H1 (cell line): ENCODE data around the gene TBX21. TPM values are rescaled to one million over a fixed set of nuclear protein-coding genes. Genes with fewer than 3 reads are reported as not detected.
A peak's percentile ranks its signal among the peaks of the same experiment; 100 is the strongest.

Experiments used
- CTCF ChIA-PET: fragments of 300-600 bp; sonication (Branson Sonifier 250); formaldehyde crosslinking; loops from one replicate; lab custom pipeline; 2021; ENCODE audit not compliant: partially characterized antibody; lab: Charles Lee
- POLR2A ChIA-PET: fragments of 300-600 bp; sonication (Branson Sonifier 250); formaldehyde crosslinking; loops from one replicate; lab custom pipeline; 2021; ENCODE audit warnings: inconsistent platforms; ENCODE audit not compliant: partially characterized antibody; lab: Charles Lee
- DNase-seq, 2 experiments: peaks; one replicate each; pipeline versions ENCODE4 v3.0.0 to v3.0.0-alpha.2; 2010 to 2022; ENCODE audit warnings: low spot score in 2 of 2, low read depth in 1 of 2, mixed read lengths in 1 of 2
- FAIRE-seq: peaks from 2 replicates; lab custom pipeline; 2011; peaks lifted over from hg19 to GRCh38; lab: Jason Lieb, UNC
- H2AFZ ChIP-seq: 2 replicates; pipeline ENCODE4 v1.8.1; 2012; ENCODE audit warnings: low read length, inconsistent platforms
- H2AK5ac ChIP-seq: 2 replicates; pipeline ENCODE4 v1.6.1; 2013; ENCODE audit warnings: low read depth, low read length
- H2BK120ac ChIP-seq: replicated peaks from 2 replicates; pipeline ENCODE3; 2013; ENCODE audit warnings: low read depth, low read length, inconsistent platforms
- H2BK12ac ChIP-seq: 2 replicates; pipeline ENCODE4 v1.6.1; 2013; ENCODE audit warnings: low read depth, low read length
- H2BK15ac ChIP-seq: 2 replicates; pipeline ENCODE4 v1.6.1; 2013; ENCODE audit warnings: low read length
- H2BK20ac ChIP-seq: 2 replicates; pipeline ENCODE4 v1.6.1; 2013; ENCODE audit warnings: low read length
- H2BK5ac ChIP-seq: 2 replicates; pipeline ENCODE4 v1.6.1; 2013; ENCODE audit warnings: low read depth, low read length
- H3K14ac ChIP-seq: 2 replicates; pipeline ENCODE4 v1.6.1; 2013; ENCODE audit warnings: inconsistent platforms; ENCODE audit not compliant: insufficient read length
- H3K18ac ChIP-seq: 2 replicates; pipeline ENCODE4 v1.6.1; 2013; ENCODE audit warnings: low read length; ENCODE audit errors: extremely low read depth
- H3K23ac ChIP-seq: 2 replicates; pipeline ENCODE4 v1.6.1; 2013; ENCODE audit warnings: inconsistent platforms; ENCODE audit not compliant: insufficient read length
- H3K23me2 ChIP-seq: 2 replicates; pipeline ENCODE4 v1.6.1; 2013; ENCODE audit warnings: low read depth, low read length
- H3K27ac ChIP-seq: 2 replicates; pipeline ENCODE4 v1.6.1; 2011; ENCODE audit warnings: low read depth, low read length, inconsistent platforms
- H3K27me3 ChIP-seq, 4 experiments: replicated peaks in 1 of 4; 1 replicate in 1 of 4; 2 replicates in 3 of 4; pipeline versions ENCODE4 v1.6.1 to v1.8.1; 2011 to 2013; ENCODE audit warnings: low read length in 3 of 4, mild to moderate bottlenecking in 3 of 4, inconsistent platforms in 2 of 4, mixed read lengths in 2 of 4, moderate library complexity in 1 of 4; ENCODE audit not compliant: control insufficient read depth in 3 of 4, insufficient read depth in 3 of 4; ENCODE audit errors: extremely low read depth in 1 of 4
- H3K36me3 ChIP-seq, 4 experiments: 2 replicates each; pipeline versions ENCODE4 v1.6.1 to v1.8.1; 2011 to 2013; ENCODE audit warnings: mild to moderate bottlenecking in 4 of 4, low read length in 3 of 4, moderate library complexity in 2 of 4, control low read depth in 1 of 4, inconsistent platforms in 1 of 4; ENCODE audit not compliant: insufficient read depth in 4 of 4, control insufficient read depth in 2 of 4
- H3K4ac ChIP-seq: replicated peaks from 2 replicates; pipeline ENCODE3; 2013; ENCODE audit warnings: low read length, low read depth, mixed read lengths, inconsistent platforms; ENCODE audit not compliant: insufficient read length
- H3K4me1 ChIP-seq, 4 experiments: replicated peaks in 1 of 4; 1 replicate in 1 of 4; 2 replicates in 3 of 4; pipeline versions ENCODE4 v1.6.1 to v1.8.1; 2011 to 2013; ENCODE audit warnings: low read length in 3 of 4, inconsistent platforms in 2 of 4, mixed read lengths in 1 of 4; ENCODE audit not compliant: insufficient read depth in 4 of 4, control insufficient read depth in 3 of 4
- H3K4me2 ChIP-seq, 2 experiments: 2 replicates each; pipeline versions ENCODE4 v1.6.1 to v1.8.1; 2011 to 2013; ENCODE audit warnings: low read depth in 2 of 2, low read length in 2 of 2, control low read depth in 1 of 2, inconsistent platforms in 1 of 2, mild to moderate bottlenecking in 1 of 2; ENCODE audit not compliant: insufficient read depth in 1 of 2
- H3K4me3 ChIP-seq, 4 experiments: fragments of 200-600, 300-600 bp in 1 of 4; sonication (generic), shearing (Covaris generic), sonication (Bioruptor Twin) in 1 of 4; 2 replicates each; pipeline versions ENCODE4 v1.5.1 to v1.8.1; 2011 to 2016; ENCODE audit warnings: low read length in 4 of 4, low read depth in 3 of 4, control low read depth in 2 of 4, inconsistent platforms in 2 of 4, mild to moderate bottlenecking in 2 of 4, mixed read lengths in 1 of 4, moderate library complexity in 1 of 4; ENCODE audit not compliant: insufficient read depth in 2 of 4; ENCODE audit errors: extremely low read depth in 1 of 4
- H3K56ac ChIP-seq: replicated peaks from 2 replicates; pipeline ENCODE3; 2013; ENCODE audit warnings: low read depth, mild to moderate bottlenecking, mixed read lengths, low read length, inconsistent platforms; ENCODE audit not compliant: insufficient read length
- H3K79me1 ChIP-seq: 2 replicates; pipeline ENCODE4 v1.6.1; 2013; ENCODE audit warnings: low read depth, low read length, control low read depth
- H3K79me2 ChIP-seq, 2 experiments: 2 replicates each; pipeline versions ENCODE4 v1.6.1 to v1.8.1; 2012 to 2013; ENCODE audit warnings: low read length in 2 of 2, mild to moderate bottlenecking in 2 of 2, inconsistent platforms in 1 of 2; ENCODE audit not compliant: insufficient read depth in 2 of 2, control insufficient read depth in 1 of 2
- H3K9ac ChIP-seq, 4 experiments: replicated peaks in 1 of 4; 1 replicate in 1 of 4; 2 replicates in 3 of 4; pipeline versions ENCODE4 v1.6.1 to v1.8.1; 2011 to 2013; ENCODE audit warnings: low read depth in 3 of 4, low read length in 3 of 4, control low read depth in 2 of 4, mild to moderate bottlenecking in 2 of 4, moderate library complexity in 2 of 4, inconsistent platforms in 1 of 4; ENCODE audit errors: extremely low read depth in 1 of 4
- H3K9me3 ChIP-seq, 2 experiments: 2 replicates each; pipeline versions ENCODE4 v1.6.1 to v1.8.1; 2012 to 2013; ENCODE audit warnings: mild to moderate bottlenecking in 2 of 2, moderate library complexity in 2 of 2, control low read depth in 1 of 2, inconsistent platforms in 1 of 2, low read depth in 1 of 2, low read length in 1 of 2, mixed read lengths in 1 of 2; ENCODE audit not compliant: insufficient read depth in 2 of 2
- H4K20me1 ChIP-seq, 2 experiments: replicated peaks in 1 of 2; 2 replicates each; pipeline versions ENCODE3 to v1.8.1; 2011 to 2013; ENCODE audit warnings: inconsistent platforms in 2 of 2, low read length in 2 of 2, mild to moderate bottlenecking in 1 of 2; ENCODE audit not compliant: insufficient read depth in 2 of 2, control insufficient read depth in 1 of 2
- H4K5ac ChIP-seq: 2 replicates; pipeline ENCODE4 v1.6.1; 2013; ENCODE audit warnings: low read length, low read depth, mixed read lengths, inconsistent platforms; ENCODE audit not compliant: insufficient read length
- H4K8ac ChIP-seq: 2 replicates; pipeline ENCODE4 v1.8.0; 2013; ENCODE audit warnings: mild to moderate bottlenecking, moderate library complexity, low read length, inconsistent platforms; ENCODE audit not compliant: insufficient read depth; ENCODE audit errors: extremely low read depth
- H4K91ac ChIP-seq: replicated peaks from 2 replicates; pipeline ENCODE3; 2013; ENCODE audit warnings: low read length, mixed read lengths, inconsistent platforms; ENCODE audit not compliant: insufficient read length
- EZH2 ChIP-seq: fragments of 200-600 bp; sonication (generic); IDR thresholded peaks from 2 replicates; pipeline ENCODE4 v1.7.1; 2012; ENCODE audit warnings: low read depth, mild to moderate bottlenecking, moderate library complexity, low read length, inconsistent platforms; ENCODE audit not compliant: severe bottlenecking
- FOSL1 ChIP-seq: IDR thresholded peaks from 2 replicates; pipeline ENCODE4 v1.6.1; 2011; ENCODE audit warnings: mild to moderate bottlenecking, low read depth, low read length, moderate library complexity; ENCODE audit not compliant: insufficient read depth
- KDM4A ChIP-seq: IDR thresholded peaks from one replicate; pipeline ENCODE4 v1.7.1; 2012; ENCODE audit warnings: low read depth, mild to moderate bottlenecking, moderate library complexity, low read length, inconsistent platforms; ENCODE audit not compliant: severe bottlenecking
- PHF8 ChIP-seq: fragments of 200-600 bp; sonication (generic); conservative IDR thresholded peaks from 2 replicates; pipeline ENCODE4 v1.7.1; 2012; ENCODE audit warnings: low read depth, mild to moderate bottlenecking, inconsistent platforms, low read length, moderate library complexity
- SIN3A ChIP-seq, 2 experiments: IDR thresholded peaks in 1 of 2; conservative IDR thresholded peaks in 1 of 2; 2 replicates each; pipeline ENCODE4 v1.6.1; 2011 to 2012; ENCODE audit warnings: low read length in 2 of 2, improper control_type of control experiment in 1 of 2, low read depth in 1 of 2, mild to moderate bottlenecking in 1 of 2
- SUZ12 ChIP-seq: fragments of 200-600 bp; sonication (generic); IDR thresholded peaks from 2 replicates; pipeline ENCODE4 v1.6.1; 2012; ENCODE audit warnings: mild to moderate bottlenecking, inconsistent platforms, low read length, moderate library complexity, mixed read lengths
- TCF12 ChIP-seq: IDR thresholded peaks from 2 replicates; pipeline ENCODE4 v1.6.1; 2011; ENCODE audit warnings: low read depth, mild to moderate bottlenecking, low read length
- YY1 ChIP-seq: IDR thresholded peaks from 2 replicates; pipeline ENCODE4 v1.6.1; 2011; ENCODE audit warnings: low read depth, mild to moderate bottlenecking, low read length
- WGBS, 2 experiments: shearing (Covaris generic) in 1 of 2; methylation state at CpG; one replicate each; pipeline versions ENCODE4 v1.1.6 to v1.1.7; 2013 to 2015; ENCODE audit warnings: low lambda C conversion rate in 2 of 2, mixed read lengths in 2 of 2, inconsistent platforms in 1 of 2, low coverage in 1 of 2, missing lambda C conversion rate in 1 of 2; ENCODE audit not compliant: insufficient replicate concordance in 2 of 2, insufficient coverage in 1 of 2, insufficient read length in 1 of 2; ENCODE audit errors: extremely low coverage in 1 of 2, missing lambda C conversion rate in 1 of 2; 5-methylcytosine and 5-hydroxymethylcytosine counted together
- polyA plus RNA-seq, 7 experiments: library from polyadenylated mRNA; depleted of rRNA in 3 of 7; stranded (reverse) in 5 of 7; unstranded in 2 of 7; fragments of >200 nt in 5 of 7; fragments of 200-250 nt in 2 of 7; gene quantifications; 1 replicate in 5 of 7; 2 replicates in 1 of 7; 4 replicates in 1 of 7; pipeline versions ENCODE4 v1.2.1 to v1.2.3, GENCODE V29; 2011 to 2013; ENCODE audit warnings: missing spikeins in 2 of 7, mixed read lengths in 2 of 7
- total RNA-seq: library from RNA; stranded (reverse); fragmentation: NEBNext Ultra II Directional; extraction: Animal tissue kit (Norgen Biotek cat#: 25700); gene quantifications from 2 replicates; pipeline ENCODE4 v1.2.1, GENCODE V29; 2021

TBX21 gene
- total and polyA plus RNA-seq, 2 of the 8 experiments (the other 6 are each of a cell fraction or from before 2014, with no cell fraction given), result not detected

DNA sequence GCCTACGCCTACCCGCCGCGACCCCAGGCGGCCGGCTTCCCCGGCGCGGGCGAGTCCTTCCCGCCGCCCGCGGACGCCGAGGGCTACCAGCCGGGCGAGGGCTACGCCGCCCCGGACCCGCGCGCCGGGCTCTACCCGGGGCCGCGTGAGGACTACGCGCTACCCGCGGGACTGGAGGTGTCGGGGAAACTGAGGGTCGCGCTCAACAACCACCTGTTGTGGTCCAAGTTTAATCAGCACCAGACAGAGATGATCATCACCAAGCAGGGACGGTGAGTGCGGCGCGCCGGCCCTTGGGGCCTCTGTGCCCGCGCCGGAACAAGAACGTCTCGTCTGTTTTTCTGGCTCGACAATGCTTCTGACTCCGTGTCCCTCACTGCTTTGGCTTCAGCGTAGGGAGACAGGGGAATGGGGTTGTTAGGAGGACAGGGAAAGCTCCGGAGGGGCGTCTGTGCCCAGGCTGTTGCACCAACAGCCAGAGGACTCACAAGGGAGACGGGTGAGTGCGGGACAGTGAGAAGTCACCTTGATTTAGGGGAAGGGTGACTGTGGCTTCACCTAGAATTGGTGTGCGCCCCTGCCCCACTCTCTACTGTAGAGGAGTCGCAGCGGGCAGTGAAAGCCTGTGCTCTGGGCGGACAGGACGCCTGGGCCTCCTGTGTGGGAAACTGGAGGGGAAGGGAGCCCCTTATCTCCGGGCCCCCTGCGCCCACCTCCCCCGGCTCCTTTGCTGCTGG, 806 bp downstream of the TBX21 start:
- H2BK12ac ChIP-seq, result no peak overlapping the region
- H3K27ac ChIP-seq, result no peak overlapping the region
- H4K8ac ChIP-seq, result no peak overlapping the region; the same call in 1 of the 2 replicates
- H3K27me3 ChIP-seq, result peaks cover 28 to 58% (median 50%) of the 10 kb centered on the region in 4 experiments
- H3K4ac ChIP-seq, result no peak overlapping the region
- no peaks in the 10 kb centered on the region for H3K79me2 ChIP-seq
- no peak overlapping the region for H2BK120ac ChIP-seq
- H4K20me1 ChIP-seq, result peaks cover 0 to 2% of the 10 kb centered on the region in 2 experiments
- ChIA-PET CTCF (interaction anchor here (1.0 to 24.7 kb wide), 8 partner anchors 8 to 96 kb away, joined by 3 to 441 read pairs (median 6); partner anchors contain the start of gene TBKBP1), POLR2A (interaction anchor here (0.7 to 1.4 kb wide), 4 partner anchors 36 to 45 kb away, joined by 3 to 4 read pairs (median 3); no protein-coding TSS in a partner anchor)
- peaks cover 9% of the 10 kb centered on the region for H3K23me2 ChIP-seq
- no peak overlapping the region for H3K14ac ChIP-seq
- 0 out of 2 replicates have a peak overlapping the region, but pooled peaks have one; percentile 6 for H2AFZ ChIP-seq
- H4K5ac ChIP-seq, result no peak overlapping the region
- peaks cover 0 to 4% (median 0%) of the 10 kb centered on the region in 4 experiments; a peak in 1 of 8 replicates for H3K36me3 ChIP-seq
- H2BK5ac ChIP-seq, result no peak overlapping the region
- FAIRE-seq (no peak), DNase-seq (no peak)
- H3K79me1 ChIP-seq, result no peaks in the 10 kb centered on the region
- WGBS, 2 experiments, result 19% methylated on average over 31 of the region's 60 CpGs; no CpG with 5 or more reads in 1 of the 2 experiments
- peak overlapping the region; percentile 46 for H3K56ac ChIP-seq
- H3K4me3 ChIP-seq, result peak overlapping the region; percentile 28 to 57 (median 40)
- H3K4me1 ChIP-seq, result peaks cover 0 to 3% (median 1%) of the 10 kb centered on the region in 4 experiments; a peak in 2 of 7 replicates
- no peak overlapping the region for H2BK20ac ChIP-seq
- peak overlapping the region; percentile 97 for H3K23ac ChIP-seq
- no peak overlapping the region for H4K91ac ChIP-seq
- H3K4me2 ChIP-seq, result peak overlapping the region; percentile 70 to 85
- no peak overlapping the region; a peak in 1 of 7 replicates for H3K9ac ChIP-seq
- H2BK15ac ChIP-seq, result no peak overlapping the region
- peak; percentile 52 for TF ChIP-seq KDM4A
- TF ChIP-seq SIN3A (conservative IDR thresholded peaks at IDR 0.05 in 1 of 2, IDR thresholded peaks at IDR 0.05 in 1 of 2; ENCODE audit: low read depth in 1 of 2, low read length in 2 of 2), result 0 out of 4 replicates have a peak, but pooled peaks of 1 of the 2 experiments have one; percentile 29
- peak; percentile 98 for TF ChIP-seq SUZ12
- TF ChIP-seq EZH2, result peak; percentile 98
- no peak for TF ChIP-seq FOSL1
- TF ChIP-seq PHF8, result 0 out of 2 replicates have a peak, but pooled peaks have one; percentile 11
- no peak for TF ChIP-seq TCF12
- no peak for TF ChIP-seq YY1
- H2AK5ac ChIP-seq, result no peak overlapping the region
- no peak overlapping the region for H3K18ac ChIP-seq
- no peaks in the 10 kb centered on the region for H3K9me3 ChIP-seq
